NOMO-1 (cell line): ENCODE results near the gene FARS2.
"Not testable (repeated sequence)": the region's sequence is repeated elsewhere in the genome, so short reads cannot be mapped to it uniquely, and the experiment has no call there.

Source experiments
- DNase-seq, 2 experiments: peaks; one replicate each; lab custom pipeline; 2025; ENCODE audit not compliant: unreplicated experiment in 2 of 2; lab: John Stamatoyannopoulos, UW

The FARS2 gene

GRCh38 chr6:5562277-5562676 is 301.0 kb downstream of the FARS2 start:
- DNase-seq: no peak

- no peak for DNase-seq
Measured at GRCh38 chr6:5563086-5563485, 301.8 kb downstream of the FARS2 start.

GRCh38 chr6:5564746-5565145 is 303.4 kb downstream of the FARS2 start:
- not testable (repeated sequence) for DNase-seq

- no peak for DNase-seq
Measured at GRCh38 chr6:5565971-5566370, 304.7 kb downstream of the FARS2 start.

GRCh38 chr6:5566718-5567117 is 305.4 kb downstream of the FARS2 start:
- DNase-seq: no peak

- no peak for DNase-seq
Measured at GRCh38 chr6:5567352-5567751, 306.0 kb downstream of the FARS2 start.

- no peak for DNase-seq
Measured at GRCh38 chr6:5567890-5568289, 306.6 kb downstream of the FARS2 start.

GRCh38 chr6:5569491-5569890 is 308.2 kb downstream of the FARS2 start:
- DNase-seq: no peak

GRCh38 chr6:5570641-5571040 is 309.3 kb downstream of the FARS2 start:
- DNase-seq: no peak

- DNase-seq: no peak
Measured at GRCh38 chr6:5580736-5581581, 319.6 kb downstream of the FARS2 start.

GRCh38 chr6:5582762-5583161 is 321.4 kb downstream of the FARS2 start:
- no peak for DNase-seq

GRCh38 chr6:5583528-5583927 is 322.2 kb downstream of the FARS2 start:
- DNase-seq: no peak

- no peak for DNase-seq
Measured at GRCh38 chr6:5584078-5584482, 322.8 kb downstream of the FARS2 start.

- no peak for DNase-seq
Measured at GRCh38 chr6:5587648-5588047, 326.3 kb downstream of the FARS2 start.

- no peak for DNase-seq
Measured at GRCh38 chr6:5589422-5590141, 328.3 kb downstream of the FARS2 start.

GRCh38 chr6:5590187-5590586 is 328.9 kb downstream of the FARS2 start:
- no peak for DNase-seq

GRCh38 chr6:5592886-5593519 is 331.7 kb downstream of the FARS2 start:
- no peak for DNase-seq

- no peak for DNase-seq
Measured at GRCh38 chr6:5595184-5595583, 333.9 kb downstream of the FARS2 start.

- no peak for DNase-seq
Measured at GRCh38 chr6:5597413-5597812, 336.1 kb downstream of the FARS2 start.

- no peak for DNase-seq
Measured at GRCh38 chr6:5598123-5598522, 336.8 kb downstream of the FARS2 start.

GRCh38 chr6:5599127-5599526 is 337.8 kb downstream of the FARS2 start:
- no peak for DNase-seq

GRCh38 chr6:5605937-5606336 is 344.6 kb downstream of the FARS2 start:
- no peak for DNase-seq
